GM19467 (cell line): Measurements from ENCODE around the gene TMEM187.

Experiments used
- ATAC-seq: cut with Tn5 transposase; IDR thresholded peaks from one replicate; pipeline ENCODE4 v1.9.1; 2021; ENCODE audit warnings: mild to moderate bottlenecking, moderate library complexity; ENCODE audit not compliant: unreplicated experiment

Gene TMEM187

GRCh38 chrX:154018518-154019060 is 46.0 kb downstream of the TMEM187 start:
- ATAC-seq, result no peak

DNA sequence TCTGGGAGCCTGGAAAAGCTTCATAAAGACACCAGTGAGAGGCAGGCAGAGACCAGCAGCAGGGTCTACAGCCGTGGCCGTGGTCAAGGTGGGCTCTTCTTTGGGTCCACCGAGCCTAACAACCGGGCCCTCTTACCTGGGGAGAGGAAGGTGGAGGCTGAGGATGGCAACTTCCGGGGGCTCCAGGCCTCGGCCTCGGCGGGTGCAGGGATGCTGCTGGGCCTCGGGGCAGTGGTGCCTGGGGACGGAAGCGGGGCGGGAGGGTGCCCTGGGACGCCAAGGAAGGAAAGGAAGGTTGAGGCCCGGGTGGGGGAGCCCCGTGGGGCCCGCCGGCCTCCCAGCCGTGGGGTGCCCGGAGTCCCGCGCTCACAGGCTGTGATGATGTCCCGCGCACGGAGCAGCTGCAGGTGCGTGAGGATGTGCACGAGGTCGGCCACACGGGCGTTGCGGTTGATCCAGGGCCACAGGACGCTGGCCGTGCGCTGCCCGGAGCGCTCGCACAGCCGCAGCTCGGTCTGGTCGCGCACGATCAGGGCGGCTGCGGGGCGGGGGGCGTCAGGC is 46.6 kb downstream of the TMEM187 start:
- no peak for ATAC-seq

DNA sequence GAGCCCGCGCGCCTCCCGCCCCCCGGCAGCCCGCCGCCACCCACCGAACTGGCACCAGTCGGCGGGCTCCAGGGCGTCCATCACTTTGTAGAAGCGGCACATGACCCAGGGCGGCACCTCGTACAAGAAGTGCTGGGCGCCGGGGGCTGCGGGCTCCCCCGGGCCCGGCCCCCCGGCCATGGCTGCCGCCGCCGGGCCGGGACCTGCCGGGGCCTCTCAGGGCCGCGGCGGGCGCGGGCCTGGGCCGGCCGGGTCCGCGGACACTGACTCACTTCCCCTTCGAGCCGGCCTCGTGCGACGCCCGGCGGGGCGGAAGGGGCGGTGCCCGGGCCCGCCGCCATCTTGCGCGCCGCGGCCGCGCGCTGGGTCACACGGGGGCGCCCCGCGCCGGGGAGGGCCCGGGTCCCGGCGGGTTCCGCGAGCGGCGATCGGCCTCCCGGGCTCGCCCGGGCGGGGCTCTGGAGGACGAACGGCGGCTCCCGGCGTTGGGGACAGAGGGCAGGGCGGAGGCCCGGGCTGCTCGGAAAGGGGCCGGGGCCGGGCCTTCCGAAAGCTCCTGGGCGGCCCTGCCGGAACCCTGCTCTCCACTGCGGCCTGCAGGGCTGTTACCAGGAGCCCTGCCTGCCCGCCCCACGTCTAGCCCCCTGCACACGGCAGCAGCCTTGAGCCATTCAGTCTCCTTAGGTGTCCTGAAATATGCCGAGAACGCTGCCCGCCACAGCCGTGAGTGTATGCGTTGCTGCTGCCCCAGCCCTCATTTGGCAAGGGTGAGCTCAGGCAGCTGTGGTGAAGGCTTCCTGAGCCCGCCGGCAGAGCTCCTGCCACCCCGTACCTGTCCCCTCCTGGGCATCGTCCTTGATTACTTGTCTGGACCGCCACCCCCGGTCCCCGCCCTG is 47.3 kb downstream of the TMEM187 start, which contains the start of gene IRAK1:
IRAK1 (minus strand) TSS at position 270 of the 896 bp plus-strand sequence; CDS start at position 180, 90 bp downstream.
- ATAC-seq, result peak; percentile 56

- no peak for ATAC-seq
These were observed 48.1 kb downstream of the TMEM187 start for GRCh38 chrX:154020536-154021115.

DNA sequence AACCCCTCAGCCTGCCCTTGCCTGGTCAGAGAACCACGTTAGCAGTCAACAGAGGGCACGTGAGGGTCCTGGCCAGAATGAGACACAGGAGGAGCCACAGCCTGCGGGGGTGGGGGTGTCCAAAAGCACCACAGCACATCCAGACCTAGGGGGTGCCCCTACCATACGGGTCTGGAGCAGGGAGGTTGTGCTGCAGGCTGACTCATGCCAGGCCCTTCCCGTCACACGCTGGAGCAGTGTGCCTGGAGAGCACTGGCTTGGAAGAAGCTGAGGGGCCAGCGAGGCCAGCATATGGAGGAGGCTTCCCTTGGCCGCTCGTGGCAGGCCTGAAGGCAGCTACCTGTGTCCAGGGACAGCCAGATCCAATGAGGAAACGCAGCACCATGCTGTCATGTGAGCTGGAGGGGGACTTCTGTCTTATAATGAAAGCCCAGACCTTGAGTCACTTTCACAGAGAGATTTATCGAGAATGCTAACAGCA is 48.6 kb downstream of the TMEM187 start:
- no peak for ATAC-seq

DNA sequence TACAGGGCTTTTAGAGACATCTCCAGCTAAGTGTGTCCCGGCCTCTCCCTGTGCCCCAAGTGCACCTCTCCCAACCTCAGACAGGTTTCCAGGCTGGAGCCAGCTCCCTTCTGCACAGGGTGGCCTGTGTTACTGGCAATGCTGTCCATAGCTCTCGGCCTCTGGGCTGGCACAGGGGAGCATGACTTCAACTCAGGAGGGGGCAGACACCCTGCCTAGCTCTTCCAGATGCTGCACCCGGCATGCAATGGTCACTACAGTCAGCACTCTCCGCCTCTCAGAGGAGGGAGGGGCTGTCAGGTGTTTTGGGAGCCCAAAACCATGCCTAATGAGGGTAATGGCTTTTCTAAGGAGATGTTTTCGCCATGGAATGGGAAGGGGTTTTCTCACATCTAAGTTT is 49.6 kb downstream of the TMEM187 start:
- no peak for ATAC-seq

GRCh38 chrX:154023276-154024000 is 50.9 kb downstream of the TMEM187 start:
- no peak for ATAC-seq

GRCh38 chrX:154024271-154024670 is 51.7 kb downstream of the TMEM187 start:
- ATAC-seq, result no peak

GRCh38 chrX:154025230-154025629 is 52.7 kb downstream of the TMEM187 start:
- ATAC-seq, result no peak

GRCh38 chrX:154026136-154027021 is 53.8 kb downstream of the TMEM187 start:
- no peak for ATAC-seq

- ATAC-seq, result no peak
These were observed 54.5 kb downstream of the TMEM187 start for GRCh38 chrX:154027022-154027402.

DNA sequence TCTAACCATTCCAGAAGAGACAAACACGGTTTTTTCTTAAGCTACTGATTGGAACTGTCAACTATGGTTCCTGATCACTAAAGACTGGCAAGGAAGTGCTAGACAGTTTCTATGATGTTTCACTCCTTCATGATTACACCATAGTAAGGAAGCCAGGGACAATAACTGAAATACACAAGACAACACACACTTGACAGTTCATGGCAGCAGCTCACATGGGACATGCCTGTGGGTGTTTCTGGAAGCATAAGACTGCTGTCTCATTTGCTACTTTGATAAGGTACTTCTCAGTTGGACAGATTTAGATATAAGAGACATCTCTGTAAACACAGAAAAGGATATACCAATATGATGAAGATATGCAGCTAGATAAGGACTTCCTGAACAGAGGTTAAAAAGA is 55.4 kb downstream of the TMEM187 start:
- no peak for ATAC-seq

DNA sequence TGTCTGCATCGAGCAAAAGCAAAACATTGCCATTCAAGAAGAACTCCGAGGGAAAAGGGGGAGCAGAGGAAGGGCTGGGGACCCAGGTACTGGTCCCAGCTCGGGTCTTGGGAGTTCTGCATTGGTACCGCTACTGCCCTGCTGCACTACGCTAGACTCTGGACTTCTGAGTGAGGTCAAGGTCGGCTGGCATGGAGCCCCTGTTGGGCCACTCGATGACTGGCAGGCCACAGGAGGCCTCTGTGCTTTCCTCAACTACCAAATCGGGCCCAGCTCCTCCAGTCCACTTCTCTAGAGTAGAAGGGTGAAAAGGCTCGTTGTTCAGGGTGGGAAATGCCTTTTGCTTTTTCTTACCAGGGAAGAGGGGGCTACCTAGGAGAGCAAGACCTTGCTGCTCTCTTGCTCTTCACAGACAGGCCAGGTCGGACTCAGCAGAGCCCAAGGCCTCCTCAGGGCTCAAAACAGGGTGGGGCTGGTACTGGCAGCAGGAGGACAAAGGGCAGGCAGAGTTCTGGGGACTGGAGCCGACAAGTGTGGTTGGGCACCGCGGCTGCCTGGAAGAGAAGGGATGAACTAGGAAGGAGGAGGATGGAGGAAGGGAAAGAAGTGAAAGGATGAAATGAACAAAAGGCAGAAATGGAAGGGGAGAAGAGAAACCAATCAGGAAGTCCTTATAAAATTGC is 56.1 kb downstream of the TMEM187 start:
- ATAC-seq, result no peak

DNA sequence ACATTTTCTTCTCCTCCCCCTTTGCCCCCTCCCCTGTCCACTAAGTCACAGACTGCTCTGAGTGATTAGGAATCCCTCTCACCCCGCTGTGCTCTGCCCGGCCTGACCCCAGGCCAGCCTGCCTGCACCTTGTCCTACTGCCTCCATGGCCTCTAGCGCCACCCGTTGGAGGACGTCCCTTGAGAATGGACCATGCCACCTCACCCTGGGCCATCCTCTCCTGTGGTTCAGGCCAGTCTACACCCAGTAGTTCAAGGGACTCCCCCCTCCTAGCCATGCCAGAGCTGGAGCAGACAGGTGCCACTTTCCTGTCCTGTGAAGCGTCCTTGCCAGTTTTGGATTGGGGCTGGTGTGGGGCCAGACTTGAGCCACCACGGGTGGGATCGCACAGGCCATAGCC is 56.9 kb downstream of the TMEM187 start:
- ATAC-seq, result no peak

- ATAC-seq, result no peak
These were observed 57.7 kb downstream of the TMEM187 start for GRCh38 chrX:154030266-154030665.

DNA sequence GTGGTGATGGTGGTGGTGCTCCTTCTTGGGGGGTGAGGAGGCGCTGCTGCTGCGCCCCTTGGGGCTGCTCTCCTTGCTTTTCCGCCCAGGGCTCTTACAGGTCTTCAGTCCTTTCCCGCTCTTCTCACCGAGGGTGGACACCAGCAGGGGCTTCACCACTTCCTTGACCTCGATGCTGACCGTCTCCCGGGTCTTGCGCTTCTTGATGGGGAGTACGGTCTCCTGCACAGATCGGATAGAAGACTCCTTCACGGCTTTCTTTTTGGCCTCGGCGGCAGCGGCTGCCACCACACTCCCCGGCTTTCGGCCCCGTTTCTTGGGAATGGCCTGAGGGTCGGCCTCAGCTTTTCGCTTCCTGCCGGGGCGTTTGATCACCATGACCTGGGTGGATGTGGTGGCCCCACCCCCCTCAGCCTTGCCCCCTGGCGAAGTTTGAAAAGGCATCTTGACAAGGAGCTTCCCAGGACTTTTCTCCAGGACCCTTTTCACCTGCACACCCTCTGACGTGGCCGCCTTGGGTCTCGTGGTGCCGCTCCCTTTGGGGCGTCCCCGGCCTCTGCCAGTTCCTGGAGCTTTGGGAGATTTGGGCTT is 58.3 kb downstream of the TMEM187 start:
- no peak for ATAC-seq

- no peak for ATAC-seq
These were observed 59.6 kb downstream of the TMEM187 start for GRCh38 chrX:154032160-154032559.

- no peak for ATAC-seq
These were observed 60.1 kb downstream of the TMEM187 start for GRCh38 chrX:154032653-154033052.
